DND-41 (cell line): Measurements from ENCODE around the gene FEM1B.

Experiments
- ATAC-seq: fragments of 200-7000 bp; cut with Tn5 transposase; 3 replicates; pipeline ENCODE4 v1.9.1; 2021; ENCODE audit warnings: low read depth; ENCODE audit not compliant: insufficient read depth
- DNase-seq: peaks from one replicate; pipeline ENCODE4 v3.0.0-alpha.2; 2020
- H2AFZ ChIP-seq: 2 replicates; pipeline ENCODE4 v1.6.0; 2012; ENCODE audit warnings: low read depth, low read length
- H3K27ac ChIP-seq: 2 replicates; pipeline ENCODE4 v1.5.1; 2012; ENCODE audit warnings: low read length, inconsistent platforms
- H3K27me3 ChIP-seq: fragments of 200-600 bp; sonication (generic); 2 replicates; pipeline ENCODE4 v1.6.0; 2012; ENCODE audit warnings: low read length, mild to moderate bottlenecking, inconsistent platforms; ENCODE audit not compliant: insufficient read depth, poor library complexity
- H3K36me3 ChIP-seq: 2 replicates; pipeline ENCODE4 v1.5.1; 2012; ENCODE audit warnings: low read length, inconsistent platforms; ENCODE audit not compliant: insufficient read depth
- H3K4me1 ChIP-seq: 2 replicates; pipeline ENCODE4 v1.5.1; 2012; ENCODE audit warnings: mild to moderate bottlenecking, low read length; ENCODE audit not compliant: insufficient read depth
- H3K4me2 ChIP-seq: 2 replicates; pipeline ENCODE4 v1.6.0; 2012; ENCODE audit warnings: mild to moderate bottlenecking, moderate library complexity, low read length, inconsistent platforms; ENCODE audit not compliant: insufficient read depth
- H3K4me3 ChIP-seq, 2 experiments: fragments of 200-600 bp in 1 of 2; shearing (Covaris generic) in 1 of 2; 2 replicates each; pipeline ENCODE4 v1.5.1; 2012 to 2016; ENCODE audit warnings: inconsistent platforms in 2 of 2, low read length in 2 of 2, mild to moderate bottlenecking in 2 of 2, low read depth in 1 of 2, moderate library complexity in 1 of 2
- H3K79me2 ChIP-seq: 2 replicates; pipeline ENCODE4 v1.6.0; 2012; ENCODE audit warnings: low read length, inconsistent platforms; ENCODE audit not compliant: insufficient read depth
- H3K9ac ChIP-seq: 2 replicates; pipeline ENCODE4 v1.6.0; 2012; ENCODE audit warnings: low read depth, mild to moderate bottlenecking, inconsistent platforms, low read length, moderate library complexity
- H3K9me3 ChIP-seq: 2 replicates; pipeline ENCODE4 v1.5.1; 2012; ENCODE audit warnings: low read length, moderate library complexity, mild to moderate bottlenecking, inconsistent platforms; ENCODE audit not compliant: insufficient read depth, severe bottlenecking
- H4K20me1 ChIP-seq: 2 replicates; pipeline ENCODE4 v1.6.0; 2012; ENCODE audit warnings: low read length; ENCODE audit not compliant: insufficient read depth
- CTCF ChIP-seq: IDR thresholded peaks from 2 replicates; pipeline ENCODE4 v1.5.1; 2012; ENCODE audit warnings: borderline replicate concordance, low read length, moderate library complexity, mild to moderate bottlenecking; ENCODE audit not compliant: poor library complexity, severe bottlenecking; ENCODE audit errors: extremely low read depth
- EZH2 ChIP-seq: IDR thresholded peaks from 3 replicates; pipeline ENCODE4 v1.6.1; 2012; ENCODE audit warnings: borderline replicate concordance, low read depth, mild to moderate bottlenecking, moderate library complexity, low read length, inconsistent platforms; ENCODE audit not compliant: severe bottlenecking

FEM1B gene

GRCh38 chr15:68265081-68265480 lies 12.5 kb upstream of the FEM1B start:
- TF ChIP-seq CTCF (no peak), EZH2 (no peak)
- Histone ChIP-seq H3K4me3 (no peak overlapping the region), H4K20me1 (no peaks in the 10 kb centered on the region), H3K36me3 (no peaks in the 10 kb centered on the region), H2AFZ (no peak overlapping the region), H3K9me3 (no peaks in the 10 kb centered on the region), H3K79me2 (no peaks in the 10 kb centered on the region), H3K9ac (no peak overlapping the region), H3K27me3 (peaks cover 15% of the 10 kb centered on the region), H3K27ac (no peak overlapping the region), H3K4me2 (no peak overlapping the region), H3K4me1 (no peaks in the 10 kb centered on the region)
- ATAC-seq, result no peak
- no peak for DNase-seq

- TF ChIP-seq EZH2 (no peak), CTCF (no peak)
- H4K20me1 ChIP-seq, result no peaks in the 10 kb centered on the region
- H3K4me2 ChIP-seq, result no peak overlapping the region
- no peaks in the 10 kb centered on the region for H3K4me1 ChIP-seq
- H3K36me3 ChIP-seq, result no peaks in the 10 kb centered on the region
- ATAC-seq (no peak), DNase-seq (no peak)
- no peaks in the 10 kb centered on the region for H3K79me2 ChIP-seq
- H2AFZ ChIP-seq, result no peak overlapping the region
- no peaks in the 10 kb centered on the region for H3K9me3 ChIP-seq
- H3K4me3 ChIP-seq, result no peak overlapping the region
- H3K9ac ChIP-seq, result no peak overlapping the region
- peaks cover 15% of the 10 kb centered on the region for H3K27me3 ChIP-seq
- H3K27ac ChIP-seq, result no peak overlapping the region
Measured at GRCh38 chr15:68265674-68266073, 11.9 kb upstream of the FEM1B start.

- H3K36me3 ChIP-seq, result no peaks in the 10 kb centered on the region
- H3K79me2 ChIP-seq, result no peaks in the 10 kb centered on the region
- no peaks in the 10 kb centered on the region for H4K20me1 ChIP-seq
- H3K27me3 ChIP-seq, result peaks cover 15% of the 10 kb centered on the region
- H3K4me3 ChIP-seq, result no peak overlapping the region
- no peak overlapping the region for H2AFZ ChIP-seq
- TF ChIP-seq EZH2 (no peak), CTCF (no peak)
- H3K9me3 ChIP-seq, result no peaks in the 10 kb centered on the region
- no peak overlapping the region for H3K27ac ChIP-seq
- no peak for DNase-seq
- no peaks in the 10 kb centered on the region for H3K4me1 ChIP-seq
- no peak overlapping the region for H3K4me2 ChIP-seq
- no peak for ATAC-seq
- no peak overlapping the region for H3K9ac ChIP-seq
Measured at GRCh38 chr15:68268405-68268804, 9.1 kb upstream of the FEM1B start.

GRCh38 chr15:68271854-68272471 lies 5.6 kb upstream of the FEM1B start:
- Histone ChIP-seq H4K20me1 (no peaks in the 10 kb centered on the region), H3K27ac (no peak overlapping the region), H3K9ac (no peak overlapping the region), H3K36me3 (no peaks in the 10 kb centered on the region), H3K9me3 (no peaks in the 10 kb centered on the region), H3K79me2 (no peaks in the 10 kb centered on the region), H3K4me1 (peaks cover 10% of the 10 kb centered on the region), H3K4me2 (no peak overlapping the region), H2AFZ (no peak overlapping the region), H3K27me3 (peaks cover 6% of the 10 kb centered on the region), H3K4me3 (no peak overlapping the region)
- no peak for TF ChIP-seq EZH2
- no peak for TF ChIP-seq CTCF
- no peak for ATAC-seq
- no peak for DNase-seq
